KOPT-K1 (cell line): ENCODE measurements around the gene SELENOT.

Experiments used
- H3K27ac ChIP-seq: fragments of 200-600 bp; sonication (generic); 2 replicates; pipeline ENCODE4 v1.5.1; 2016; ENCODE audit warnings: antibody characterized with exemption, mild to moderate bottlenecking, low read depth, low read length; ENCODE audit not compliant: poor library complexity, severe bottlenecking
- H3K36me3 ChIP-seq: fragments of 200-600 bp; sonication (generic); 2 replicates; pipeline ENCODE4 v1.5.1; 2017; ENCODE audit warnings: antibody characterized with exemption, mild to moderate bottlenecking, low read length, moderate library complexity; ENCODE audit not compliant: insufficient read depth
- H3K9me3 ChIP-seq: fragments of 200-600 bp; sonication (generic); 2 replicates; pipeline ENCODE4 v1.5.1; 2017; ENCODE audit warnings: antibody characterized with exemption, low read length, mild to moderate bottlenecking; ENCODE audit not compliant: insufficient read depth, poor library complexity, severe bottlenecking

Gene SELENOT

GRCh38 chr3:150603153-150603979, at the start of gene SELENOT:
Gene SELENOT (plus strand): TSS chr3:150603321. CDS start chr3:150603363, 42 bp downstream.
- Histone ChIP-seq H3K36me3 (peaks cover 23% of the 10 kb centered on the region), H3K27ac (peak within 1 kb of the TSS; percentile 85), H3K9me3 (no peaks in the 10 kb centered on the region)

DNA sequence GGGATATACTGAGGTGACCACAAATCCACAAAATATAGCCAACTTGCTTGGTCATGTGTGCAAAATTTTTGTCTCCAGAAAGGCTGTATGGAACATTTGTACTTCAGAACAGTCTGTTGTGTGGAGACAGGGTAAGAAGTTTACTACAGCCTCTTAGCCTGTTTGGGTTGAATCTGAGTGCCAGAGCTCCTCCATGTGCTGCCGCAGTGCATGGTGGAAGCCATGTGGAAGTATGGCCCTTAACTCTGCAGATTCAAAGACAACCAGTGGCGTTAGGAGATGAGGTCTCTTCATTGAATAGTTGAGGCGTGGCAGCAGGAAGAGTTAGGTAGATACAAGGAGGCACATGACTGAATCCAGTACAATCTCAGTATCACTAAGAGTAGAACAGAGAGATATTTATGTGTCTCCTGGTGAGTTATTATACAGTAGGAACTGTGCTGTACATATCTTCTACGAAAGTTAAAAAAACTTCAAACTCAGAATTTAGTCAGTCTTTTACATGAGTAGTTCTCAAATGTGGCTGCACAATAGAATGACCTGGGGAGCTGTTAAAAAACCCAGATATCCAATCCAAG, 47.2 kb upstream of the SELENOT start:
- Histone ChIP-seq H3K36me3 (peaks cover 96% of the 10 kb centered on the region), H3K9me3 (no peaks in the 10 kb centered on the region), H3K27ac (no peak overlapping the region)

GRCh38 chr3:150556792-150557191, 46.3 kb upstream of the SELENOT start:
- Histone ChIP-seq H3K27ac (no peak overlapping the region), H3K9me3 (no peaks in the 10 kb centered on the region), H3K36me3 (peaks cover 97% of the 10 kb centered on the region)

DNA sequence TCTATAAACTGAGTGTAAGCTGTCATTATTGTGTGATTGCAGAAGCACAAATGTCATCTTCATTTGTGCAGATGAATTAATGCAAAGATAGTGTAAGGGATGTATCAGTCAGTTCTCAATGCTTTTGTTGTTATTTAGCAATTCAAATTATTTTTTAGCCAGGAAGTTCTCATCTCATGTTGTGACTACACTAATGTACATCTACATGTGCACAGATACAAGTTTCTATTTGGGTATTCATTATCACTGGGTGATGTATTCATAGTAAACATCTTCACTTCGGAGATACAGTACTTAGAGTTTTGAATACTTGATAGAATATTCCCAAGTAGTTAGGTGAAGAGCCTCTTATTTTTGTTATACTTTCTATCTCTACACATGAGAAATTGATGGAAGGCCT, 45.4 kb upstream of the SELENOT start:
- peaks cover 97% of the 10 kb centered on the region for H3K36me3 ChIP-seq
- H3K9me3 ChIP-seq, result no peaks in the 10 kb centered on the region
- no peak overlapping the region for H3K27ac ChIP-seq

- H3K36me3 ChIP-seq, result peaks cover 97% of the 10 kb centered on the region
- no peak overlapping the region for H3K27ac ChIP-seq
- H3K9me3 ChIP-seq, result no peaks in the 10 kb centered on the region
Observed at GRCh38 chr3:150564243-150564642, 38.9 kb upstream of the SELENOT start.

DNA sequence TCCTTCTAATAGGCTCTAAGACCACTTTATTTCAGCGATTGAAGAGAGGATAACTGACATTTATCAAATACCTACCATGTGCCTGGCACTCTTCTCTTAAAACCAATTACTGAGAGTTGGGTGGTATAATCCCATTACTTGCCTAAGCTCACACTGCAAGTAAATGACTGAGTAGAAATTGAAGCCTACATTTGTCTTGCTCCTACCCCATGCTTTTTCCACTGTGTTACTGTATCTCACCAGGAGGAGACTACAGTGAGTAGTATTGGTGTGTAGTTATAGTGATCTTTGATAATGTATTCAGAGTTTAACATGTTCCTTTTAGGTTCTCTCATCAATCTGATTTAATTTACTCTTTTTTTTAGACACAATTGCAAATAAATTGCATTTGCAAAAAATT, 35.8 kb upstream of the SELENOT start:
- Histone ChIP-seq H3K27ac (no peak overlapping the region), H3K9me3 (no peaks in the 10 kb centered on the region), H3K36me3 (peaks cover 99% of the 10 kb centered on the region)

DNA sequence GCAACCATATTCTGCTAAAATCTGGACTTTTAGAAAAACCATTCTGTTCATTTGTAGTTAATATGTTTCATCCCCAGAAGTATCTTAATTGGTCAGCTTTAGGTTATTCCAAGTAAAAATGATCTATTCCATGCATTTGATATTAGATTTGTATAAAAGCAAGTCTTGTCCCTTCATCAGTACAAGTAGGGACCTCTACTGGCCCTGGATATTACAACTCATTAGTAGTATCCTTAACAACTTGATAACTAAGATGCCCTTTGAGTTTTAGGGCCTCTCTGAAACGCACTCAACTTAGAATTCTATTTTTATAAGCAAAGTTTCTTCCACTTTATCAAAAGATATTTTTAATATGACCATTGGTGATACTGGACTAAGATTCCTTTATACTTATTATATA, 25.3 kb upstream of the SELENOT start:
- H3K27ac ChIP-seq, result no peak overlapping the region
- no peaks in the 10 kb centered on the region for H3K9me3 ChIP-seq
- H3K36me3 ChIP-seq, result peaks cover 94% of the 10 kb centered on the region

GRCh38 chr3:150581174-150581573, 21.9 kb upstream of the SELENOT start:
- H3K36me3 ChIP-seq, result peaks cover 95% of the 10 kb centered on the region
- H3K27ac ChIP-seq, result no peak overlapping the region
- no peaks in the 10 kb centered on the region for H3K9me3 ChIP-seq

DNA sequence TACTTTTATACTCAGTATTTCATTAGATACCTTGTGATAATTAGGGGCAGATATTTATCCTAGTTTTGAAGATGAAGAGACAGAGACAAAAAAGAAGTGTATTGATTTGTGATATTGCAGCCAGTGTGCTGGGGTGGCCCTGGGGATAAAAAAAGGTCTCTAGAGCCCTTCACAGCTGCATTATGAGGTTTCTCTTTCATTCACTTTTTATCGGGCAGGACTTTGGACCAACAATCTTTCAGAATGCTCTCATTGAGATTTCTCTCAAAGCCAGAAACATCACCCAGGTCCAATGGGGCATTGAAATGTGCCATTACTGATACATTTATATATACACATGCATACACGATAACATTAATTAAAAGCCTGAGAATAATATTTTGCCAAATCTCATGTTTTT, 20.5 kb upstream of the SELENOT start:
- no peaks in the 10 kb centered on the region for H3K9me3 ChIP-seq
- peaks cover 91% of the 10 kb centered on the region for H3K36me3 ChIP-seq
- H3K27ac ChIP-seq, result no peak overlapping the region

DNA sequence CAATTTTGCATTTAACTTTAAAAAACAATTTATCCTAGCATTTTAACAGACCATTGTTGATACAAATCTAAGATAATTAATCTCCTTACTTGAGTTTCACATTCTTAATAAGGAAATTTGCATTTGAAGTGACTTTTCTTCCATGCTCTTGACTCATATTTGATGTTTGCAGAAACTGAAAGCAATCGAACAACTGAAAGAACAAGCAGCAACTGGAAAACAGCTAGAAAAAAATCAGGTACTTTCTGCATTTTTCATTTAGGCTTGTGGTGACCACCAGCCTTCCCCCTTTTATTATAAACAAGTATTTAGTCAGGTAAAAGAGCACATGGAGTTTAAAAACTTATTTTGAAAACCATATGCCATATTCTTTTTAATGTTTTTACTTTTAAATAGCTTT, 20.1 kb upstream of the SELENOT start:
- no peaks in the 10 kb centered on the region for H3K9me3 ChIP-seq
- peaks cover 87% of the 10 kb centered on the region for H3K36me3 ChIP-seq
- H3K27ac ChIP-seq, result no peak overlapping the region

GRCh38 chr3:150588027-150588830, 14.9 kb upstream of the SELENOT start:
- peaks cover 38% of the 10 kb centered on the region for H3K36me3 ChIP-seq
- peak overlapping the region; percentile 77 for H3K27ac ChIP-seq
- no peaks in the 10 kb centered on the region for H3K9me3 ChIP-seq

DNA sequence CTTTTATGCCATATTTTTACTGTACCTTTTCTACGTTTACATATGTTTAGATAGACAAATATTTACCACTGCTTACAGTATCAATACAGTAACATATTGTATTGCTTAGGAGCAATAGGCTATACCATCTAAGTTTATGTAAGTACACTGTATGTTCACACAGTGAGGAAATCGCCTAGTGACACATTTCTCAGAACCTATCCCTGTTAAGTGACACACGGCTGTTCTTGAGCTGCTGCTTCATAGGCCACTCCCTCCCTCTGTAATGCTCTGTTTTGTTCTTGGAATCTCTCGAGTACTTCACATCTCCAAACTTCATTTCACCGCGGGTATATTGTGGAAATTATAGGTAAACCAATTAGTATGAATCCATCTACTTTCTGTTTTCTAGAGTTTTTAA, 13.4 kb upstream of the SELENOT start:
- Histone ChIP-seq H3K9me3 (no peaks in the 10 kb centered on the region), H3K27ac (peak overlapping the region; percentile 77), H3K36me3 (peaks cover 23% of the 10 kb centered on the region)

- H3K36me3 ChIP-seq, result no peaks in the 10 kb centered on the region
- H3K9me3 ChIP-seq, result no peaks in the 10 kb centered on the region
- no peak overlapping the region for H3K27ac ChIP-seq
Observed at GRCh38 chr3:150594150-150594549, 9.0 kb upstream of the SELENOT start.

GRCh38 chr3:150597646-150598045, 5.5 kb upstream of the SELENOT start:
- no peak overlapping the region for H3K27ac ChIP-seq
- H3K36me3 ChIP-seq, result no peaks in the 10 kb centered on the region; the same call in 1 of the 2 replicates
- H3K9me3 ChIP-seq, result no peaks in the 10 kb centered on the region

DNA sequence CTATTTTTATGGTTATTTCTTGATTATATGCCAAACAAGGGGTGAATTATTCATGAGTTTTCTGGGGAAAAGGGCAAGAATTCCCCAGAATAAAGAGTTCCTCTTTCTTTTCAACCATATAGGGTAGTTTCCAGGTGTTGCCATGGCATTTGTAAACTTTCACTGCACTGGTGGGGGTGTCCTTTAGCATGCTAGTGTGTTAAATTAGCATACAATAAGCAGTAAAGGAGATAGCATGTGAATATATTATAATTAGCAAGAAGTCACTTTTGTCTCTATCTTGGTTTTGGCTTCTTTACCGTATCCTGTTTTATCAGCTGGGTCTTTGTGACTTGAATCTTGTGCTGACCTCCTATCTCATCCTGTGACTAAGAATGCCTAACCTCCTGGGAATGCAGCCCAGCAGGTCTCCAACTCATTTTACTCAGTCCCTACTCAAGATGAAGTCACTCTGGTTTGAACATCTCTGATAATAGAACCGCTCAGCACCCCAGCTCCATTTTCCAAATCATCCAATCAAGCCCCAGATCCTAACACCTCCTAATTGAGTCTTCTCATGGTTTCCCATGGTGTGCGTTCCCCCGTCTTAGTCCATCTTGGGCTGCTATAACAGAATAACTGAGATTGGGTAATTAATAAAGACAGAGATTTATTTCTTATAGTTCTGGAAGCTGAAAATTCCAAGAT, 3.4 kb upstream of the SELENOT start:
- no peak overlapping the region for H3K27ac ChIP-seq
- no peaks in the 10 kb centered on the region; the same call in 1 of the 2 replicates for H3K36me3 ChIP-seq
- no peaks in the 10 kb centered on the region for H3K9me3 ChIP-seq
